HEK293 (cell line): ENCODE data around the gene SLC6A15.

Experiments used
- CTCF ChIA-PET: fragments of 350-600 bp; formaldehyde crosslinking; extraction: SDS; loops from one replicate; lab custom pipeline; 2021; ENCODE audit warnings: antibody characterized with exemption; lab: Yijun Ruan, JAX
- POLR2A ChIA-PET: fragments of 300-600 bp; formaldehyde crosslinking; extraction: SDS; loops from one replicate; lab custom pipeline; 2020; ENCODE audit warnings: antibody characterized with exemption, inconsistent platforms; lab: Yijun Ruan, JAX
- H3K27ac ChIP-seq: fragments of 200-500 bp; sonication (Bioruptor generic); 2 replicates; pipeline ENCODE4 v1.5.1; 2014; ENCODE audit warnings: low read depth, low read length, control low read depth, inconsistent platforms; ENCODE audit errors: extremely low read depth
- H3K36me3 ChIP-seq, 2 experiments: fragments of 200-500 bp in 1 of 2; sonication (Bioruptor generic) in 1 of 2; 1 replicate in 1 of 2; 2 replicates in 1 of 2; pipeline ENCODE4 v1.5.1; 2014 to 2017; ENCODE audit warnings: inconsistent platforms in 2 of 2, low read length in 2 of 2; ENCODE audit not compliant: control insufficient read depth in 2 of 2, insufficient read depth in 1 of 2
- H3K4me1 ChIP-seq: fragments of 200-500 bp; sonication (Bioruptor generic); 2 replicates; pipeline ENCODE4 v1.5.1; 2014; ENCODE audit warnings: mild to moderate bottlenecking, low read length, inconsistent platforms; ENCODE audit not compliant: control insufficient read depth, insufficient read depth
- H3K4me3 ChIP-seq: 2 replicates; pipeline ENCODE4 v1.5.1; 2011; ENCODE audit warnings: low read depth, mild to moderate bottlenecking, control low read depth, low read length, moderate library complexity
- H3K9me3 ChIP-seq: fragments of 200-500 bp; sonication (Bioruptor generic); 2 replicates; pipeline ENCODE4 v1.5.1; 2014; ENCODE audit warnings: low read depth, low read length, inconsistent platforms; ENCODE audit not compliant: control insufficient read depth, insufficient read depth
- ELK4 ChIP-seq: IDR thresholded peaks from 2 replicates; pipeline ENCODE4 v1.6.1; 2011; ENCODE audit warnings: mild to moderate bottlenecking, low read depth, low read length, borderline replicate concordance
- GLIS1 ChIP-seq: fragments of 450-650 bp; formaldehyde crosslinking; IDR thresholded peaks from 2 replicates; pipeline ENCODE4 v1.5.1; 2016; ENCODE audit warnings: missing biosample characterization, missing genetic modification characterization
- IKZF3 ChIP-seq: fragments of 450-650 bp; IDR thresholded peaks from 2 replicates; pipeline ENCODE4 v1.5.0; 2018; ENCODE audit warnings: missing biosample characterization, mild to moderate bottlenecking, missing genetic modification characterization, moderate library complexity
- REST ChIP-seq: fragments of 450-650 bp; formaldehyde crosslinking; IDR thresholded peaks from 2 replicates; pipeline ENCODE4 v1.5.1; 2016; ENCODE audit warnings: missing biosample characterization, missing genetic modification characterization
- WT1 ChIP-seq: fragments of 450-650 bp; formaldehyde crosslinking; IDR thresholded peaks from 2 replicates; pipeline ENCODE4 v1.5.1; 2016; ENCODE audit warnings: missing biosample characterization, missing genetic modification characterization
- ZFP37 ChIP-seq: fragments of 450-650 bp; formaldehyde crosslinking; IDR thresholded peaks from 2 replicates; pipeline ENCODE4 v1.5.1; 2016; ENCODE audit warnings: missing biosample characterization, missing genetic modification characterization
- ZNF302 ChIP-seq: fragments of 450-650 bp; formaldehyde crosslinking; IDR thresholded peaks from 2 replicates; pipeline ENCODE4 v1.5.1; 2016; ENCODE audit warnings: missing biosample characterization, missing genetic modification characterization, low read depth
- ZNF37A ChIP-seq: fragments of 450-650 bp; IDR thresholded peaks from 2 replicates; pipeline ENCODE4 v1.5.1; 2018; ENCODE audit warnings: missing biosample characterization, missing genetic modification characterization
- ZNF433 ChIP-seq: fragments of 450-650 bp; formaldehyde crosslinking; IDR thresholded peaks from 2 replicates; pipeline ENCODE4 v1.5.1; 2016; ENCODE audit warnings: missing biosample characterization, missing genetic modification characterization, low read depth
- ZNF510 ChIP-seq: fragments of 450-650 bp; formaldehyde crosslinking; IDR thresholded peaks from 2 replicates; pipeline ENCODE4 v1.5.1; 2018; ENCODE audit warnings: mild to moderate bottlenecking, missing genetic modification characterization, missing biosample characterization; ENCODE audit not compliant: insufficient replicate concordance
- ZNF544 ChIP-seq: fragments of 450-650 bp; formaldehyde crosslinking; IDR thresholded peaks from 2 replicates; pipeline ENCODE4 v1.5.0; 2017; ENCODE audit warnings: missing biosample characterization, missing genetic modification characterization
- ZNF549 ChIP-seq: fragments of 450-650 bp; IDR thresholded peaks from 2 replicates; pipeline ENCODE4 v1.5.1; 2018; ENCODE audit warnings: missing biosample characterization, missing genetic modification characterization, mild to moderate bottlenecking, inconsistent platforms, moderate library complexity
- ZSCAN23 ChIP-seq: fragments of 450-650 bp; formaldehyde crosslinking; IDR thresholded peaks from 2 replicates; pipeline ENCODE4 v1.5.1; 2016; ENCODE audit warnings: missing biosample characterization, missing genetic modification characterization
- TF ChIP-seq, protein P1 (sequence below): fragments of 450-650 bp; formaldehyde crosslinking; IDR thresholded peaks from 2 replicates; pipeline ENCODE4 v1.5.1; 2016; ENCODE audit warnings: missing biosample characterization, missing genetic modification characterization
- TF ChIP-seq, protein P2 (sequence below): fragments of 450-650 bp; formaldehyde crosslinking; IDR thresholded peaks from 2 replicates; pipeline ENCODE4 v1.5.1; 2016; ENCODE audit warnings: missing biosample characterization, missing genetic modification characterization
- TF ChIP-seq, protein P3 (sequence below): fragments of 450-650 bp; formaldehyde crosslinking; IDR thresholded peaks from 2 replicates; pipeline ENCODE4 v1.5.1; 2016; ENCODE audit warnings: missing biosample characterization, missing genetic modification characterization
- TF ChIP-seq, protein P4 (sequence below): fragments of 450-650 bp; formaldehyde crosslinking; optimal IDR thresholded peaks from 2 replicates; pipeline ENCODE3; 2016; ENCODE audit warnings: missing biosample characterization, mild to moderate bottlenecking, missing genetic modification characterization

Gene SLC6A15

DNA sequence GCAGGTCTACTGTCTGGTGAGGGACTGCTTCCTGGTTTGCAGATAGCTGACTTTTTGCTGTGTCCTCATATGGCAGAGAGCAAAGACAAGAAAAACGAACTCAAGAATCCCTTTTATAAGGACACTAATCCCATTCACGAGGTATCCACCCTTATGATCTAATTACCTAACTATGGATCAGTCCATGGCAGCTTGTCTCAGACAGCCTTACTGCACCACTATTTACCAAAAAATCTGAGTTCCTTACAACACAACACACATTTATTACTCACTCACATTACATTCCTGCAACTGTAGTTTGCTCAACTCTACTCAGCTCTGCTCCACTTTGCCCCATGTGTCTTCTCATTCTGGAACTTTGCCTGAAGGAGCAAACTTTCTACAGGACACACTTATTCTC is 10.1 kb upstream of the SLC6A15 start:
- H3K27ac ChIP-seq: no peak overlapping the region
- H3K36me3 ChIP-seq: no peaks in the 10 kb centered on the region
- CTCF ChIA-PET: interaction anchor here (0.6 to 1.3 kb wide), 2 partner anchors 9 to 106 kb away, joined by 3 read pairs; no protein-coding TSS in a partner anchor
- TF ChIP-seq ZNF510 (tag by site-specific recombination): no peak
- TF ChIP-seq ZNF549 (tag by site-specific recombination): no peak
- TF ChIP-seq, protein P1, sequence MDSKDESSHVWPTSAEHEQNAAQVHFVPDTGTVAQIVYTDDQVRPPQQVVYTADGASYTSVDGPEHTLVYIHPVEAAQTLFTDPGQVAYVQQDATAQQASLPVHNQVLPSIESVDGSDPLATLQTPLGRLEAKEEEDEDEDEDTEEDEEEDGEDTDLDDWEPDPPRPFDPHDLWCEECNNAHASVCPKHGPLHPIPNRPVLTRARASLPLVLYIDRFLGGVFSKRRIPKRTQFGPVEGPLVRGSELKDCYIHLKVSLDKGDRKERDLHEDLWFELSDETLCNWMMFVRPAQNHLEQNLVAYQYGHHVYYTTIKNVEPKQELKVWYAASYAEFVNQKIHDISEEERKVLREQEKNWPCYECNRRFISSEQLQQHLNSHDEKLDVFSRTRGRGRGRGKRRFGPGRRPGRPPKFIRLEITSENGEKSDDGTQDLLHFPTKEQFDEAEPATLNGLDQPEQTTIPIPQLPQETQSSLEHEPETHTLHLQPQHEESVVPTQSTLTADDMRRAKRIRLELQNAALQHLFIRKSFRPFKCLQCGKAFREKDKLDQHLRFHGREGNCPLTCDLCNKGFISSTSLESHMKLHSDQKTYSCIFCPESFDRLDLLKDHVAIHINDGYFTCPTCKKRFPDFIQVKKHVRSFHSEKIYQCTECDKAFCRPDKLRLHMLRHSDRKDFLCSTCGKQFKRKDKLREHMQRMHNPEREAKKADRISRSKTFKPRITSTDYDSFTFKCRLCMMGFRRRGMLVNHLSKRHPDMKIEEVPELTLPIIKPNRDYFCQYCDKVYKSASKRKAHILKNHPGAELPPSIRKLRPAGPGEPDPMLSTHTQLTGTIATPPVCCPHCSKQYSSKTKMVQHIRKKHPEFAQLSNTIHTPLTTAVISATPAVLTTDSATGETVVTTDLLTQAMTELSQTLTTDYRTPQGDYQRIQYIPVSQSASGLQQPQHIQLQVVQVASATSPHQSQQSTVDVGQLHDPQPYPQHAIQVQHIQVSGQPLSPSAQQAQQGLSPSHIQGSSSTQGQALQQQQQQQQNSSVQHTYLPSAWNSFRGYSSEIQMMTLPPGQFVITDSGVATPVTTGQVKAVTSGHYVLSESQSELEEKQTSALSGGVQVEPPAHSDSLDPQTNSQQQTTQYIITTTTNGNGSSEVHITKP: no peak
- no peak for TF ChIP-seq ELK4
- no peak for TF ChIP-seq ZNF433 (tag by site-specific recombination)
- TF ChIP-seq, protein P2, sequence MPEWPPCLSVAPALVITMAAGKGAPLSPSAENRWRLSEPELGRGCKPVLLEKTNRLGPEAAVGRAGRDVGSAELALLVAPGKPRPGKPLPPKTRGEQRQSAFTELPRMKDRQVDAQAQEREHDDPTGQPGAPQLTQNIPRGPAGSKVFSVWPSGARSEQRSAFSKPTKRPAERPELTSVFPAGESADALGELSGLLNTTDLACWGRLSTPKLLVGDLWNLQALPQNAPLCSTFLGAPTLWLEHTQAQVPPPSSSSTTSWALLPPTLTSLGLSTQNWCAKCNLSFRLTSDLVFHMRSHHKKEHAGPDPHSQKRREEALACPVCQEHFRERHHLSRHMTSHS (tag by site-specific recombination): no peak
- TF ChIP-seq ZSCAN23: no peak
- TF ChIP-seq ZNF37A (tag by site-specific recombination): no peak
- TF ChIP-seq ZNF544: no peak
- TF ChIP-seq, protein P3, sequence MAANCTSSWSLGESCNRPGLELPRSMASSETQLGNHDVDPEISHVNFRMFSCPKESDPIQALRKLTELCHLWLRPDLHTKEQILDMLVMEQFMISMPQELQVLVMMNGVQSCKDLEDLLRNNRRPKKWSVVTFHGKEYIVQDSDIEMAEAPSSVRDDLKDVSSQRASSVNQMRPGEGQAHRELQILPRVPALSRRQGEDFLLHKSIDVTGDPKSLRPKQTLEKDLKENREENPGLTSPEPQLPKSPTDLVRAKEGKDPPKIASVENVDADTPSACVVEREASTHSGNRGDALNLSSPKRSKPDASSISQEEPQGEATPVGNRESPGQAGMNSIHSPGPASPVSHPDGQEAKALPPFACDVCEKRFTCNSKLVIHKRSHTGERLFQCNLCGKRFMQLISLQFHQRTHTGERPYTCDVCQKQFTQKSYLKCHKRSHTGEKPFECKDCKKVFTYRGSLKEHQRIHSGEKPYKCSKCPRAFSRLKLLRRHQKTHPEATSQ (tag by site-specific recombination): no peak
- no peak for TF ChIP-seq GLIS1 (tag by site-specific recombination)
- no peak for TF ChIP-seq REST (tag by site-specific recombination)
- TF ChIP-seq WT1 (tag by site-specific recombination): no peak
- TF ChIP-seq, protein P4, sequence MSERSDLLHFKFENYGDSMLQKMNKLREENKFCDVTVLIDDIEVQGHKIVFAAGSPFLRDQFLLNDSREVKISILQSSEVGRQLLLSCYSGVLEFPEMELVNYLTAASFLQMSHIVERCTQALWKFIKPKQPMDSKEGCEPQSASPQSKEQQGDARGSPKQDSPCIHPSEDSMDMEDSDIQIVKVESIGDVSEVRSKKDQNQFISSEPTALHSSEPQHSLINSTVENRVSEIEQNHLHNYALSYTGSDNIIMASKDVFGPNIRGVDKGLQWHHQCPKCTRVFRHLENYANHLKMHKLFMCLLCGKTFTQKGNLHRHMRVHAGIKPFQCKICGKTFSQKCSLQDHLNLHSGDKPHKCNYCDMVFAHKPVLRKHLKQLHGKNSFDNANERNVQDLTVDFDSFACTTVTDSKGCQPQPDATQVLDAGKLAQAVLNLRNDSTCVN (tag by site-specific recombination): no peak
- TF ChIP-seq ZFP37: no peak
- no peak for TF ChIP-seq IKZF3 (tag by site-specific recombination)
- TF ChIP-seq ZNF302 (tag by site-specific recombination): no peak
- no peak overlapping the region for H3K4me3 ChIP-seq
- H3K9me3 ChIP-seq: no peaks in the 10 kb centered on the region
- no peaks in the 10 kb centered on the region for H3K4me1 ChIP-seq
- POLR2A ChIA-PET: no interaction called here
